Kidney (tissue), 14 donors: ENCODE results near the gene RBM17. TPM values are rescaled to one million over a fixed set of nuclear protein-coding genes. Genes with fewer than 3 reads are reported as not detected.

Experiments used
- DNase-seq, 5 donors: peaks; one replicate each; pipeline ENCODE4 v3.0.0-alpha.2; 2013 to 2020
- FAIRE-seq: peaks from 2 replicates; lab custom pipeline; 2012; peaks lifted over from hg19 to GRCh38; lab: Jason Lieb, UNC
- H3K27ac ChIP-seq, 2 donors: one replicate each; pipeline ENCODE4 v1.7.0; 2013; ENCODE audit warnings: low read depth in 2 of 2, low read length in 2 of 2, inconsistent platforms in 1 of 2
- H3K27me3 ChIP-seq: one replicate; pipeline ENCODE4 v1.7.1; 2013; ENCODE audit warnings: low read length, inconsistent platforms; ENCODE audit not compliant: control insufficient read depth, insufficient read depth
- H3K36me3 ChIP-seq, 3 donors: one replicate each; pipeline versions ENCODE4 v1.7.0 to v1.7.1; 2013; ENCODE audit warnings: low read length in 3 of 3, control low read depth in 1 of 3, inconsistent platforms in 1 of 3; ENCODE audit not compliant: insufficient read depth in 3 of 3, control insufficient read depth in 2 of 3
- H3K4me1 ChIP-seq, 3 donors: one replicate each; pipeline versions ENCODE4 v1.7.0 to v1.7.1; 2013; ENCODE audit warnings: low read length in 3 of 3, inconsistent platforms in 1 of 3, low read depth in 1 of 3; ENCODE audit not compliant: control insufficient read depth in 2 of 3, insufficient read depth in 2 of 3
- H3K4me3 ChIP-seq, 3 donors: one replicate each; pipeline versions ENCODE4 v1.7.0 to v1.8.1; 2013; ENCODE audit warnings: low read length in 3 of 3, control low read depth in 1 of 3, inconsistent platforms in 1 of 3
- H3K9ac ChIP-seq, 3 donors: one replicate each; pipeline versions ENCODE4 v1.7.0 to v1.7.1; 2013; ENCODE audit warnings: low read length in 3 of 3, control low read depth in 1 of 3, inconsistent platforms in 1 of 3
- H3K9me3 ChIP-seq, 3 donors: one replicate each; pipeline versions ENCODE4 v1.7.0 to v1.7.1; 2013; ENCODE audit warnings: low read length in 3 of 3, control low read depth in 1 of 3, inconsistent platforms in 1 of 3; ENCODE audit not compliant: control insufficient read depth in 2 of 3, insufficient read depth in 1 of 3
- CTCF ChIP-seq: IDR thresholded peaks from 3 replicates; pipeline ENCODE4 v1.5.1; 2012; ENCODE audit warnings: mild to moderate bottlenecking, moderate library complexity, borderline replicate concordance; ENCODE audit not compliant: insufficient read depth; ENCODE audit errors: extremely low read depth
- intact Hi-C: fragments of 100-400 bp; cut with DNase I; formaldehyde crosslinking; loops from one replicate; pipeline ENCODE4 v1.11.1; 2022
- polyA plus RNA-seq: library from polyadenylated mRNA; stranded (reverse); fragments of 350-450 nt; fragmentation: Illumina TruSeq; extraction: RNeasy Lipid Tissue Mini Kit (QIAGEN cat#74804); gene quantifications from one replicate; pipeline ENCODE4 v1.2.3, GENCODE V29; 2014; ENCODE audit warnings: low read depth, low replicate concordance; ENCODE audit not compliant: insufficient read depth
- total RNA-seq: library from RNA; stranded (reverse); fragmentation: NEBNext Ultra II Directional; extraction: Animal tissue kit (Norgen Biotek cat#: 25700); gene quantifications from one replicate; pipeline ENCODE4 v1.2.1, GENCODE V29; 2021
- donor health status: control.
- donor health status: control.
- donor health status: control.
- donor health status: control.
- donor health status: control.
- donor health status: DM: yes; HTN: yes; CAD: no.
- donor health status: Normal renal cell carcinoma (clear cell type).

RBM17 gene
- total and polyA plus RNA-seq, 2 donors from 2014 or later, result 46.4 to 91.9 TPM

- Histone ChIP-seq H3K9ac (no peak overlapping the region), H3K36me3 (no peaks in the 10 kb centered on the region), H3K27me3 (no peaks in the 10 kb centered on the region), H3K4me3 (no peak overlapping the region), H3K4me1 (peaks cover 0 to 7% (median 4%) of the 10 kb centered on the region in 3 donors), H3K27ac (no peak overlapping the region), H3K9me3 (no peaks in the 10 kb centered on the region)
- intact Hi-C loops, result no loop called here
- no peak for FAIRE-seq
- no peak for TF ChIP-seq CTCF
- no peak for DNase-seq
Observed at GRCh38 chr10:6083523-6084475, 5.0 kb upstream of the RBM17 start.

GRCh38 chr10:6086375-6087233 is 2.2 kb upstream of the RBM17 start:
- H3K27me3 ChIP-seq, result no peaks in the 10 kb centered on the region
- peak; percentile 90 to 96 (median 94) for DNase-seq
- H3K36me3 ChIP-seq, result no peaks in the 10 kb centered on the region
- peak overlapping the region; percentile 64 to 68 for H3K27ac ChIP-seq
- FAIRE-seq, result peak; percentile 25
- intact Hi-C loops, result no loop called here
- H3K9me3 ChIP-seq, result no peaks in the 10 kb centered on the region
- peak; percentile 78 for TF ChIP-seq CTCF
- peaks cover 0 to 16% (median 7%) of the 10 kb centered on the region in 3 donors for H3K4me1 ChIP-seq
- no peak overlapping the region for H3K9ac ChIP-seq
- peak overlapping the region in 2 of 3 donors; percentile 14 to 20 for H3K4me3 ChIP-seq

GRCh38 chr10:6089334-6090219 is 743 bp downstream of the RBM17 start:
- Histone ChIP-seq H3K27me3 (no peaks in the 10 kb centered on the region), H3K27ac (peak overlapping the region; percentile 11 to 47), H3K4me1 (peaks cover 0 to 16% (median 7%) of the 10 kb centered on the region in 3 donors), H3K9ac (peak overlapping the region; percentile 60 to 92 (median 89)), H3K36me3 (no peaks in the 10 kb centered on the region), H3K4me3 (peak overlapping the region; percentile 78 to 84 (median 82)), H3K9me3 (no peaks in the 10 kb centered on the region)
- no peak for TF ChIP-seq CTCF
- no peak for FAIRE-seq
- intact Hi-C loops, result no loop called here
- peak; percentile 55 to 80 (median 68) for DNase-seq
